Skeletal muscle tissue (tissue), 4 donors: Measurements from ENCODE around the gene ZNF775. TPM values are rescaled to one million over a fixed set of nuclear protein-coding genes. Genes with fewer than 3 reads are reported as not detected.

ENCODE experiments used
- H3K27ac ChIP-seq: one replicate; pipeline ENCODE4 v1.7.0; 2013; ENCODE audit warnings: mild to moderate bottlenecking, low read depth, low read length, inconsistent platforms
- H3K27me3 ChIP-seq, 3 donors: one replicate each; pipeline ENCODE4 v1.7.0; 2013; ENCODE audit warnings: low read length in 3 of 3; ENCODE audit not compliant: control insufficient read depth in 3 of 3, insufficient read depth in 3 of 3
- H3K36me3 ChIP-seq, 3 donors: one replicate each; pipeline ENCODE4 v1.7.0; 2013; ENCODE audit warnings: low read length in 3 of 3; ENCODE audit not compliant: control insufficient read depth in 3 of 3, insufficient read depth in 3 of 3
- H3K4me1 ChIP-seq, 3 donors: one replicate each; pipeline ENCODE4 v1.7.0; 2013; ENCODE audit warnings: low read length in 3 of 3, mild to moderate bottlenecking in 3 of 3; ENCODE audit not compliant: control insufficient read depth in 3 of 3, insufficient read depth in 3 of 3
- H3K4me3 ChIP-seq, 3 donors: one replicate each; pipeline ENCODE4 v1.7.0; 2013; ENCODE audit warnings: low read length in 3 of 3
- H3K9ac ChIP-seq, 3 donors: one replicate each; pipeline ENCODE4 v1.7.0; 2013; ENCODE audit warnings: low read length in 3 of 3, mild to moderate bottlenecking in 3 of 3, moderate library complexity in 2 of 3, low read depth in 1 of 3
- H3K9me3 ChIP-seq, 3 donors: one replicate each; pipeline ENCODE4 v1.7.0; 2013; ENCODE audit warnings: low read length in 3 of 3; ENCODE audit not compliant: control insufficient read depth in 3 of 3
- total RNA-seq: library from RNA; depleted of rRNA; stranded (reverse); fragments of >200 nt; gene quantifications from one replicate; pipeline ENCODE4 v1.2.3, GENCODE V29; 2014
- donor health status: Osteomylitis.

ZNF775 gene
- total RNA-seq, 1 donor from 2014 or later: 6.8 TPM

- Histone ChIP-seq H3K9me3 (peaks cover 0 to 5% (median 0%) of the 10 kb centered on the region in 3 donors), H3K36me3 (no peaks in the 10 kb centered on the region), H3K27ac (no peak overlapping the region), H3K9ac (no peak overlapping the region), H3K27me3 (peaks cover 24 to 45% (median 35%) of the 10 kb centered on the region in 3 donors), H3K4me1 (peaks cover 11 to 15% (median 13%) of the 10 kb centered on the region in 3 donors), H3K4me3 (no peak overlapping the region)
These were observed 34.8 kb upstream of the ZNF775 start for GRCh38 chr7:150344299-150344698.

DNA sequence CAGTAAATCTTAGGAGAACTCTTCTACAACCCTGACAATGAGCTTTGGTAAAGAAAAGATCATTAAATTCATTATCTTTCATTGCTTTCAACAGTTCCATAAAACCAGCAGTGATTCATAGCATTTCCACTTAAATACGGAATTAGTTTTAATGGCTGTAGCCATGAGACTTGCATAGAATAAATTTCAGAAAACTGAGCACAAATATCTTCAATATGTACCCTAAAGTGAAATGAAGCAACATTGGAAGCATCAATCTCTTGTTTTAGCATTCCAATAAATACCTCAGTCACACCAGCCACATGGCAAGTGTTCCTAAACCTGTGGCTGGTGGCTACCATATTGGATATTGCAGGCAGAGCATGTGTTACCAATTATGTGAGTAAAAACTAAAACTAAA is 34.1 kb upstream of the ZNF775 start:
- Histone ChIP-seq H3K9ac (no peak overlapping the region), H3K4me3 (no peak overlapping the region), H3K9me3 (peaks cover 0 to 5% (median 0%) of the 10 kb centered on the region in 3 donors), H3K36me3 (no peaks in the 10 kb centered on the region), H3K4me1 (peaks cover 4 to 9% (median 8%) of the 10 kb centered on the region in 3 donors), H3K27me3 (peaks cover 18 to 39% (median 28%) of the 10 kb centered on the region in 3 donors), H3K27ac (no peak overlapping the region)

GRCh38 chr7:150346922-150347321 is 32.2 kb upstream of the ZNF775 start:
- Histone ChIP-seq H3K36me3 (no peaks in the 10 kb centered on the region), H3K4me3 (no peak overlapping the region), H3K27ac (no peak overlapping the region), H3K9me3 (peaks cover 0 to 5% (median 0%) of the 10 kb centered on the region in 3 donors), H3K9ac (no peak overlapping the region), H3K27me3 (peaks cover 3 to 25% (median 14%) of the 10 kb centered on the region in 3 donors), H3K4me1 (peaks cover 0 to 3% (median 3%) of the 10 kb centered on the region in 3 donors)

GRCh38 chr7:150351587-150352194 is 27.4 kb upstream of the ZNF775 start:
- Histone ChIP-seq H3K9ac (no peak overlapping the region), H3K4me3 (no peak overlapping the region), H3K4me1 (no peaks in the 10 kb centered on the region), H3K36me3 (no peaks in the 10 kb centered on the region), H3K27ac (no peak overlapping the region), H3K9me3 (no peaks in the 10 kb centered on the region), H3K27me3 (no peaks in the 10 kb centered on the region)

DNA sequence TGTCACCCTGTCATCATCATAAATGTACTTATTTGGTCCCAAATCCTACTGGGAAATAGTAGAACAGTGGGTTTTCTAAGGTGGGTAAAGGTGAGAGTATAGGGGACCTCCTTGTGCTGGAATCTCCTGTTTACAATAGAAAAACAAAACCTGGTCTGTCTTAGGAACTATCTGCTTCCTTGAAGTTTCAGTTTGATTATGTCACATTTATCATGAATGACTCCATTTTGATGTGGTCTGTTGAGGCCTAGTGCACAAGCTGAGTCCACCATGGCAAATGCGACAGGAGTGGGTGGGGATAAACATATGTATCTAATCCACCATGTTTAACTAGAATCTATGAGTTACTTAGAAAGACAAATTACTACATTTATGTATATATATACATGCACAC is 23.5 kb upstream of the ZNF775 start:
- H3K4me3 ChIP-seq: no peak overlapping the region
- H3K9ac ChIP-seq: no peak overlapping the region
- H3K4me1 ChIP-seq: peaks cover 4 to 16% (median 4%) of the 10 kb centered on the region in 3 donors
- no peaks in the 10 kb centered on the region for H3K9me3 ChIP-seq
- H3K36me3 ChIP-seq: no peaks in the 10 kb centered on the region
- H3K27me3 ChIP-seq: no peaks in the 10 kb centered on the region
- H3K27ac ChIP-seq: no peak overlapping the region

DNA sequence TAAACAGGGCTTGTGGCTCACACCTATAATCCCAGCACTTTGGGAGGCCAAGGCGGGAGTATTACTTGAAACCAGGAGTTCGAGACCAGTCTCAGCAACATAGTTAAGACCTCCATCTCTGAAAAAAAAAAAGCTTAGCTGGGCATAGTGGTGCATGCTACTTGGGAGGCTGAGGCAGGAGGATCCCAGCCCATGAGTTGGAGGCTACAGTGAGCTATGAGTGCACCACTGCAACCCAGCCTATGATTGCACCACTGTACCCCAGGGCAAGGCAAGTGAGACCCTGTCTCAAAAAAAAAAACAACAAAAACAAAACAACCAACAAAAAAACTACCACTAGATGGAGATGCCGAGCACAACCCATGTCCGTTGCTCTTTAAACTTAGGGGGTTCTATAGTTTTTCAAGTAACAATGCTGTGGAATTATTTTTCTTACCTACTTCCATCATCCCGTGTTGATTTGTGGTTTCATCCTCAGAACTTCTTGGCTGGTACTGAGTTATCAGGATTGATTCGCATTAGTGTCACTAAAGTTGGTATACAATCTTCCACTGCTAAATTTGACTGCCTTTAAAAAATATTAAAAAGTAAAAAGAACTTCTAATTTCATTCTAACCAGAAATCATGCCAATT is 22.7 kb upstream of the ZNF775 start:
- no peaks in the 10 kb centered on the region for H3K36me3 ChIP-seq
- H3K27ac ChIP-seq: no peak overlapping the region
- no peaks in the 10 kb centered on the region for H3K27me3 ChIP-seq
- no peak overlapping the region for H3K9ac ChIP-seq
- H3K9me3 ChIP-seq: no peaks in the 10 kb centered on the region
- peaks cover 5 to 18% (median 7%) of the 10 kb centered on the region in 3 donors for H3K4me1 ChIP-seq
- H3K4me3 ChIP-seq: no peak overlapping the region

- Histone ChIP-seq H3K27me3 (no peaks in the 10 kb centered on the region), H3K4me3 (no peak overlapping the region), H3K9ac (no peak overlapping the region), H3K27ac (no peak overlapping the region), H3K4me1 (peaks cover 13 to 26% (median 14%) of the 10 kb centered on the region in 3 donors), H3K9me3 (no peaks in the 10 kb centered on the region), H3K36me3 (no peaks in the 10 kb centered on the region)
These were observed 21.9 kb upstream of the ZNF775 start for GRCh38 chr7:150357270-150357669.

DNA sequence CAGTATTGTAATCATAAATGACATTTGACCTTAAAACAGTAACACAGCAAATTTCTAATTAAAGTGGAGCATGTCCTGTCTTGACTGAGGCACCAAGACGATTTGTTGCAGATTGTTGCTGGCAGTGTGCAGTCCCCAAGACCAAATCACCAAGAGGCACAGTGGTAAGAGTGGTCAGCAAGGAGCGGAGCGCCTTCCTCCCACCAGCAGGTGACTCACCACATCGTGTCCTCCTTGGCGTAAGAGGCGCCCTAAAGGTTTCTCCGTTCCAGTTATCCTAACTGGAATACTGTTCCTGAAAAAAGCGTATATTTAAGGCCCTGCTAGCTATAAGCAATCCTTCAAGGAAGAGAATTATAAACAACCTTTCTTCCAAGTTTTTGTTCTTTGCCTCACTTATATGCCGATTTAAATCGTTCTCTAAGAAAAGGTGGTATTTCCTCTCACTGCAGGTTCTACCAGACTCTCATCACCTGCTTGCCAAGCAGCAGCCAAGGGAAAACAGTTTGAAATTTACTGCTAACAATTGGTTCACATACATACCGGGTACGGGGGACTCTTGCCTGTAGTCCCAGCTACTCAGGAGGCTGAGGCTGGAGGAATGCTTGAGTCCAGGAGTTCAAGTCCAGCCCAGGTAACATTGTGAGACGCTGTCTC is 21.2 kb upstream of the ZNF775 start:
- Histone ChIP-seq H3K9ac (no peak overlapping the region), H3K4me3 (no peak overlapping the region), H3K4me1 (peaks cover 15 to 33% (median 17%) of the 10 kb centered on the region in 3 donors), H3K9me3 (no peaks in the 10 kb centered on the region), H3K27ac (no peak overlapping the region), H3K36me3 (no peaks in the 10 kb centered on the region), H3K27me3 (no peaks in the 10 kb centered on the region)

DNA sequence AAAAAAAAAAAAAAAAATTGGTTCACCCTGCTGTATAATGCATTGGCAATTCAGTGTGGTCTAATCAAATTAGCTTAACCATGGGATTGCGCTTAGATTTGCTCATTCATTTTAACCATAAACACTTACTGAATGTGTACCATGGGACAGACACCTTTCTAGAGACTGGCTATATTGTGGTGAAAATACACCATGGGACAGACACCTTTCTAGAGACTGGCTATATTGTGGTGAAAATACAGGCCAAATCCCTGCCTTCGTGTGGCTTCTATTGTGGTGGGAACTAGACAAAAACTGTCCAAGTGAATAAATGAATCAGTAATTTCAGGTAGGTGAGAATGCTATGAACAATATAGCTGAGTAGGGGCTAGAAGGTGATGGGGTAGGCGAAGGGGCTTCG is 20.7 kb upstream of the ZNF775 start:
- no peak overlapping the region for H3K4me3 ChIP-seq
- no peak overlapping the region for H3K9ac ChIP-seq

More for the DNA sequence above, 20.7 kb upstream of the ZNF775 start:
- Histone ChIP-seq H3K27me3 (no peaks in the 10 kb centered on the region), H3K36me3 (no peaks in the 10 kb centered on the region), H3K9me3 (no peaks in the 10 kb centered on the region), H3K27ac (no peak overlapping the region), H3K4me1 (peaks cover 17 to 38% (median 22%) of the 10 kb centered on the region in 3 donors)
